Measurements from ENCODE around the gene MOB3B.
A peak's percentile ranks its signal among the peaks of the same experiment; 100 is the strongest.

MOB3B gene

DNA sequence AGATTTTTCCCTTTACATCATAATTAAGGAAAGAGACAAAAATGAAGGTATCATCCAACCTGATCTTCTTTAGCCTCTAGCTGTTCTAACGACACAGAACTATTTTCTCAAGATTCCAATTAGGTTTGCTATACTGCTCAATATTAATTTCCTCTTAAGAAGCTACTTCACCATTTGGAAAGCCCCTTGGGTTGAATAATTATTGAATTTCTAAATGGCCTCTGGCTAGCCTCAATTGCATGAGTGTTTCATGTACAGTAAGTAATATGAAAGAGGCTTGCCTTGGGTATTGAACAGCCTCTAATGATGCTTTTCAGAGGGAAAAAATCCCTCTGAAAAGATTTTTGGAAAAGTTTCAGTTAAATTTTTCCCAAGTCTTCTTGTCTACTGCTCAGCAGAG is 3.7 kb upstream of the MOB3B start:
- TF ChIP-seq, protein P1, sequence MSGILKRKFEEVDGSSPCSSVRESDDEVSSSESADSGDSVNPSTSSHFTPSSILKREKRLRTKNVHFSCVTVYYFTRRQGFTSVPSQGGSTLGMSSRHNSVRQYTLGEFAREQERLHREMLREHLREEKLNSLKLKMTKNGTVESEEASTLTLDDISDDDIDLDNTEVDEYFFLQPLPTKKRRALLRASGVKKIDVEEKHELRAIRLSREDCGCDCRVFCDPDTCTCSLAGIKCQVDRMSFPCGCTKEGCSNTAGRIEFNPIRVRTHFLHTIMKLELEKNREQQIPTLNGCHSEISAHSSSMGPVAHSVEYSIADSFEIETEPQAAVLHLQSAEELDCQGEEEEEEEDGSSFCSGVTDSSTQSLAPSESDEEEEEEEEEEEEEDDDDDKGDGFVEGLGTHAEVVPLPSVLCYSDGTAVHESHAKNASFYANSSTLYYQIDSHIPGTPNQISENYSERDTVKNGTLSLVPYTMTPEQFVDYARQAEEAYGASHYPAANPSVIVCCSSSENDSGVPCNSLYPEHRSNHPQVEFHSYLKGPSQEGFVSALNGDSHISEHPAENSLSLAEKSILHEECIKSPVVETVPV (CRISPR knock-in tag; IDR thresholded peaks at IDR 0.05), result no peak
- ATAC-seq, result no peak

DNA sequence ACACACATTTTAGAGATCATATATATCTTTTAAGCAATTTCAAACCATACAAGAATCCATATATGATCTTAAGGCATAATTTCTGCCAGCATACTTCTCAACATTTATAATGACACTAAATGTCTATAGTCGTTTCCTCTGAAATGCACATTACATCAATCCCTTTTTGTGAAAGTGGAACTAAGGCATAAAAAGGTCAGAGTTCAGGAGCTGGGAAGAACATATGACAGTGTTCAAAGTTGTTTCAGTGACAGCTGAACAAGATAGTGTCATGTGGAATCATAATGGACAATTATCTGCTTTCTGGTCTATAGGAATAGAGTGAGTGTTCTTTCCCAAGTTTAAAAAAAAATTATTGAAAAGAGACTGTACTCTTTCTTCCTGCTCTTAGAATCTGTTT is 2.4 kb upstream of the MOB3B start:
- TF ChIP-seq BACH2 (CRISPR knock-in tag; IDR thresholded peaks at IDR 0.05; ENCODE audit: borderline replicate concordance), result no peak
- ATAC-seq, result no peak

DNA sequence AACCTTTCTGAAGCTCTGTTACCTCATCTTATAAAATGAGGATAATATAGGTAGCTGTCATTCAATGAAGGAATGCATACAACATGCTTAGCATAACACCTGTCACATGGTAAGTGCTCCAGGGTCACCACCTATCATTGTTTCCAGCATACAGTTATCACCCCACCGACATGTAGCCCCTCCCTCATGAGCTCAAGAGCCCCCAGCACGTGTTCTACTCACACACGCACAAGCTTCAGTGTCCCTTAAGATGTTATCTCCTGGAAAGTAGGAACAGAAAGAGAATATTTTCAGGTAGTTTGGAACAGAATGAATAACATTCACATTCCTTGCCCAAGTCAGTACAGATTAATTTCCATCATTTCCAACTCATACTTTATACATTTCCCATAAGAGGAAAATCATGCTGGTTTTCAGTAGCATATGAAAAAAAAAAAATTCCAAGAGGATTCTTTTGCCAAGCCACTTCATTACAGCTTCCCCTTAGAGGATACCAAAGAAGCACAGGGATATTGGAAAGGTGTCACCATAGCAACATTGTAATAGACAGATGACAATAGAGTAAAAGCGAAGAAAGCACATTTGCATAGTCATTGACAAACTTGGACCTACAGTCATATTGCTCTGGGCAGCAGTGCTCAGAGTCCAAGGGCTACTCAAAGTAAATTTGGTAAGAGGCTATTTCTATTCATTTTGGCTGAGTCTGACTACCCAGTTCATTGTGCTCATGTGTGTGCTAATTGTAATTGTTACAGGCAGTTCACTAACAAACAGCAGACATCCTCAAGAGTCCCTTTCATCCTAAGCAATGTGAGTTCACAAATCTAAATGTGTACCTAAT is 1.5 kb upstream of the MOB3B start:
- ATAC-seq, result no peak
- TF ChIP-seq ZNF8 (CRISPR knock-in tag; IDR thresholded peaks at IDR 0.05) (no peak), OSR1 (CRISPR knock-in tag; IDR thresholded peaks at IDR 0.05) (no peak), TCF4 (CRISPR knock-in tag; IDR thresholded peaks at IDR 0.05; ENCODE audit: borderline replicate concordance) (no peak), GLIS3 (CRISPR knock-in tag; IDR thresholded peaks at IDR 0.05) (no peak), ARNTL (CRISPR knock-in tag; IDR thresholded peaks at IDR 0.05; ENCODE audit: borderline replicate concordance, low read depth) (no peak)
- TF ChIP-seq, protein P2, sequence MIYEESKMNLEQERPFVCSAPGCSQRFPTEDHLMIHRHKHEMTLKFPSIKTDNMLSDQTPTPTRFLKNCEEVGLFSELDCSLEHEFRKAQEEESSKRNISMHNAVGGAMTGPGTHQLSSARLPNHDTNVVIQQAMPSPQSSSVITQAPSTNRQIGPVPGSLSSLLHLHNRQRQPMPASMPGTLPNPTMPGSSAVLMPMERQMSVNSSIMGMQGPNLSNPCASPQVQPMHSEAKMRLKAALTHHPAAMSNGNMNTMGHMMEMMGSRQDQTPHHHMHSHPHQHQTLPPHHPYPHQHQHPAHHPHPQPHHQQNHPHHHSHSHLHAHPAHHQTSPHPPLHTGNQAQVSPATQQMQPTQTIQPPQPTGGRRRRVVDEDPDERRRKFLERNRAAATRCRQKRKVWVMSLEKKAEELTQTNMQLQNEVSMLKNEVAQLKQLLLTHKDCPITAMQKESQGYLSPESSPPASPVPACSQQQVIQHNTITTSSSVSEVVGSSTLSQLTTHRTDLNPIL (CRISPR knock-in tag; IDR thresholded peaks at IDR 0.05; ENCODE audit: low read depth), result no peak
- TF ChIP-seq, protein P3, sequence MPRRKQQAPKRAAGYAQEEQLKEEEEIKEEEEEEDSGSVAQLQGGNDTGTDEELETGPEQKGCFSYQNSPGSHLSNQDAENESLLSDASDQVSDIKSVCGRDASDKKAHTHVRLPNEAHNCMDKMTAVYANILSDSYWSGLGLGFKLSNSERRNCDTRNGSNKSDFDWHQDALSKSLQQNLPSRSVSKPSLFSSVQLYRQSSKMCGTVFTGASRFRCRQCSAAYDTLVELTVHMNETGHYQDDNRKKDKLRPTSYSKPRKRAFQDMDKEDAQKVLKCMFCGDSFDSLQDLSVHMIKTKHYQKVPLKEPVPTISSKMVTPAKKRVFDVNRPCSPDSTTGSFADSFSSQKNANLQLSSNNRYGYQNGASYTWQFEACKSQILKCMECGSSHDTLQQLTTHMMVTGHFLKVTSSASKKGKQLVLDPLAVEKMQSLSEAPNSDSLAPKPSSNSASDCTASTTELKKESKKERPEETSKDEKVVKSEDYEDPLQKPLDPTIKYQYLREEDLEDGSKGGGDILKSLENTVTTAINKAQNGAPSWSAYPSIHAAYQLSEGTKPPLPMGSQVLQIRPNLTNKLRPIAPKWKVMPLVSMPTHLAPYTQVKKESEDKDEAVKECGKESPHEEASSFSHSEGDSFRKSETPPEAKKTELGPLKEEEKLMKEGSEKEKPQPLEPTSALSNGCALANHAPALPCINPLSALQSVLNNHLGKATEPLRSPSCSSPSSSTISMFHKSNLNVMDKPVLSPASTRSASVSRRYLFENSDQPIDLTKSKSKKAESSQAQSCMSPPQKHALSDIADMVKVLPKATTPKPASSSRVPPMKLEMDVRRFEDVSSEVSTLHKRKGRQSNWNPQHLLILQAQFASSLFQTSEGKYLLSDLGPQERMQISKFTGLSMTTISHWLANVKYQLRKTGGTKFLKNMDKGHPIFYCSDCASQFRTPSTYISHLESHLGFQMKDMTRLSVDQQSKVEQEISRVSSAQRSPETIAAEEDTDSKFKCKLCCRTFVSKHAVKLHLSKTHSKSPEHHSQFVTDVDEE (CRISPR knock-in tag; IDR thresholded peaks at IDR 0.05), result no peak

DNA sequence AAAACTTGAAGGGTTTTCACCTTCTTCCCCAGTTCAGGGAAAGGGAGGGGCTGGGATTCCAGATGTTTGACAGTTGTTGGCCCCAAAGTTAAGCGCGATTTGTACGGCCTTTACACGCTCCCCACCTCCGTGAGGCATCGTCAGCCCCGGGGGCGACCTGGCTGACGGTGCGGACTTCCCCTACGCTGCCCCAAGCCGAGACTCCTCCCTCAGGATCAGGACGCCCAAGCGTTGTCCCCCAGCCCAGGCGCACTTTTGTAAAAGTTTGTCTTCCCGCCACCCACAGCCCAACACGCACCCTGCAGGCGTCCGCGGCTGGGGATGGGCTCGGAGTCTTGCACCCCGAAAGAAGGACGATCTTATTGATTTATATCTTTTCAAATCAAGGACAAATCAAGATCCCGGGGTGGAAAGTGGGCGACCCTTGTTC is 713 bp downstream of the MOB3B start:
- no peak for TF ChIP-seq CSDC2 (CRISPR knock-in tag; IDR thresholded peaks at IDR 0.05)
- peak; percentile 36 for ATAC-seq

DNA sequence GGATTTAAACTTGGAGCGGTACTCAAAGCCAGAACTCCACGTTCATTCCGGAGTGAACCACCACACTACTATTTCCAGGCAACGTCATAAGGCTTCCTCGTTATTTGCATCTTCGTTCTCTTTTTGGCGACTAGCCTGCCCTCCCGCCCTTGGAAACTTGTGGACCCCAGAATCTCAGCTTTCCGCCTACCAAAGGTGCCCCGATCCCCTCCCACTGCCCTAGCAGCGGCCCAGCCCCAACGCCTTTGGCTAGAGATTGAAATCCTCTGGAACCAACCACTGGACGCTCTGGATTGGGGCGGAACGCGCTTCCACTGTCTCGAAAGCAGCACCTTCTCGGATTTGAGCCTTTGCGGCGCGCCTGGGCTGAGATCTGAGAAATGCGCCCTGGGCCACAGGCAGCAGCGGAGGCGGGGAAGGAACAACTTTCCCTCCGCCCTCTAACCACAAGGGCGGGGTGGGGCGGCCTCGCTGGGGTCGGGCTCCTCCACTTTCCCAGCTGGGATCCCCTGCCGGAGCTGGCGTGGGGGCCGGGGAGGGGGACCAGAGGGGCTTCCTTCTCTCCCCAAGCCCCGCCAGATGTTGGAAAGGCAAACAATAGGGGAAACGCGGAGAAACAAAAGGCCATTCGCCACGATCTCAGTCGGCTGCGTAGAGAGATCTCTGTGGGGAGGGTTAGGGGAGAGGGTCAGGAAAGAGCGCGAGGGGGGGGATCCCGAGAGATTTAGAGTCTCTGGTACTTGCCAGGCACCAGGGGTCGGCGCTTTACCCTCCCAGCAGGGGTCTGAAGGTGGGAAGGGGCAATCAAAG is 1.3 kb downstream of the MOB3B start:
- TF ChIP-seq ZNF8 (CRISPR knock-in tag; IDR thresholded peaks at IDR 0.05), result no peak
- TF ChIP-seq, protein P4, sequence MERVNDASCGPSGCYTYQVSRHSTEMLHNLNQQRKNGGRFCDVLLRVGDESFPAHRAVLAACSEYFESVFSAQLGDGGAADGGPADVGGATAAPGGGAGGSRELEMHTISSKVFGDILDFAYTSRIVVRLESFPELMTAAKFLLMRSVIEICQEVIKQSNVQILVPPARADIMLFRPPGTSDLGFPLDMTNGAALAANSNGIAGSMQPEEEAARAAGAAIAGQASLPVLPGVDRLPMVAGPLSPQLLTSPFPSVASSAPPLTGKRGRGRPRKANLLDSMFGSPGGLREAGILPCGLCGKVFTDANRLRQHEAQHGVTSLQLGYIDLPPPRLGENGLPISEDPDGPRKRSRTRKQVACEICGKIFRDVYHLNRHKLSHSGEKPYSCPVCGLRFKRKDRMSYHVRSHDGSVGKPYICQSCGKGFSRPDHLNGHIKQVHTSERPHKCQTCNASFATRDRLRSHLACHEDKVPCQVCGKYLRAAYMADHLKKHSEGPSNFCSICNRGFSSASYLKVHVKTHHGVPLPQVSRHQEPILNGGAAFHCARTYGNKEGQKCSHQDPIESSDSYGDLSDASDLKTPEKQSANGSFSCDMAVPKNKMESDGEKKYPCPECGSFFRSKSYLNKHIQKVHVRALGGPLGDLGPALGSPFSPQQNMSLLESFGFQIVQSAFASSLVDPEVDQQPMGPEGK (CRISPR knock-in tag; IDR thresholded peaks at IDR 0.05; ENCODE audit: borderline replicate concordance), result no peak
- TF ChIP-seq CSDC2 (CRISPR knock-in tag; IDR thresholded peaks at IDR 0.05), result no peak
- no peak for TF ChIP-seq ESRRG (CRISPR knock-in tag; IDR thresholded peaks at IDR 0.05)
- ATAC-seq, result no peak

DNA sequence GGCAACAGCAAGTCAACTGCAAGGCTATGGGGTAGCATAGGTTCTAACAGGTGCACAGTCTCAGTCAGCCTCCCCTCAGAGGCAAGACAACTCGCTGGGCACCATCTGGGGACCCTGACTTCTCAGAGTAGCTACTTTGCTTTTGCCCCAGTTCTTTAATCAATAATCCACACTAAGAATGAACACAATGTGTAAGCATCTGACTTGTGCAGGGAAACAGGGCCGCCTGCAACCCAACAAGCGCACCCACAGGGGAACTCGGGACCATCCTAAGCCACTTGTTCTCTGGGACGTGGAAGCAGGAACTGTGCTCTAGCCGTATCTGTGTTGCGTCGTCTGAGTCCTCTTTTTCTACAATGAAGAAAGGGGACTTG is 1.9 kb downstream of the MOB3B start:
- TF ChIP-seq ARNTL (CRISPR knock-in tag; IDR thresholded peaks at IDR 0.05; ENCODE audit: borderline replicate concordance, low read depth), result no peak
- no peak for TF ChIP-seq ZFP3 (CRISPR knock-in tag; IDR thresholded peaks at IDR 0.05)
- TF ChIP-seq SNAI2 (CRISPR knock-in tag; IDR thresholded peaks at IDR 0.05), result no peak
- no peak for TF ChIP-seq ZC3H10 (CRISPR knock-in tag; IDR thresholded peaks at IDR 0.05)
- no peak for TF ChIP-seq ZNF8 (CRISPR knock-in tag; IDR thresholded peaks at IDR 0.05)
- TF ChIP-seq OSR1 (CRISPR knock-in tag; IDR thresholded peaks at IDR 0.05), result no peak
- ATAC-seq, result no peak

Data from SK-N-SH treated with all-trans-retinoic acid at 6 μM for 48 hours (cell line).